ENCODE measurements around the gene NKAIN2. TPM values are rescaled to one million over a fixed set of nuclear protein-coding genes. Genes with fewer than 3 reads are reported as not detected.

The NKAIN2 gene
- total RNA-seq, 1 experiment from 2014 or later: 2.7 TPM

DNA sequence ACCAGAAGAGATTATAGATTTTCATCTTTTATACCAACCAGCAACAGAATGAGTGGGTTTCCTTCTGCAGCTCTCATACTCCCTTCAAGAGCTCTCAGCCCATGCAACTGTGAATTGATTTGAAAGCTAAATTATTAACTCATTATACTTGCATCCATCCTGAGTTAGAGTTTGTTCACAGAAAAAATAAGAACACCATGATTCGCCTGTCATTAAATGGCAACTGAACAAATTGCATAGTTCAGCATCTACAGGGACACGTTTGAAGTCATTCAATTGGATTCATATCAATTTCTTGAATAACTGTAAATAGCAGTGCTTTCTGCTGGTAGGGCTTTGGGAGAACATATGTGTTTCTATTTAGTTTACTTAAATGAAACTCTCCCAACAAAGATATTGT, 65.7 kb downstream of the NKAIN2 start:
- CTCF ChIA-PET: interaction anchor here (1.1 to 1.2 kb wide), 2 partner anchors 11 to 28 kb away, joined by 3 to 4 read pairs; no protein-coding TSS in a partner anchor
- Mint-ChIP-seq H3K27me3 (ENCODE audit: insufficient read depth, unreplicated experiment) (no peaks in the 10 kb centered on the region), H3K4me1 (ENCODE audit: insufficient read depth, unreplicated experiment) (peaks cover 6% of the 10 kb centered on the region), H3K9me3 (ENCODE audit: unreplicated experiment) (no peaks in the 10 kb centered on the region), H3K27ac (ENCODE audit: low read depth, unreplicated experiment) (no peak overlapping the region), H3K4me3 (ENCODE audit: unreplicated experiment) (no peak overlapping the region), H3K36me3 (ENCODE audit: insufficient read depth, unreplicated experiment) (no peaks in the 10 kb centered on the region)
- DNase-seq (ENCODE audit: unreplicated experiment): no peak
- intact Hi-C loops (cut with micrococcal nuclease): no loop called here
- BruUV-seq (replicated peaks): no TSS peak
- TF ChIP-seq, protein P1, sequence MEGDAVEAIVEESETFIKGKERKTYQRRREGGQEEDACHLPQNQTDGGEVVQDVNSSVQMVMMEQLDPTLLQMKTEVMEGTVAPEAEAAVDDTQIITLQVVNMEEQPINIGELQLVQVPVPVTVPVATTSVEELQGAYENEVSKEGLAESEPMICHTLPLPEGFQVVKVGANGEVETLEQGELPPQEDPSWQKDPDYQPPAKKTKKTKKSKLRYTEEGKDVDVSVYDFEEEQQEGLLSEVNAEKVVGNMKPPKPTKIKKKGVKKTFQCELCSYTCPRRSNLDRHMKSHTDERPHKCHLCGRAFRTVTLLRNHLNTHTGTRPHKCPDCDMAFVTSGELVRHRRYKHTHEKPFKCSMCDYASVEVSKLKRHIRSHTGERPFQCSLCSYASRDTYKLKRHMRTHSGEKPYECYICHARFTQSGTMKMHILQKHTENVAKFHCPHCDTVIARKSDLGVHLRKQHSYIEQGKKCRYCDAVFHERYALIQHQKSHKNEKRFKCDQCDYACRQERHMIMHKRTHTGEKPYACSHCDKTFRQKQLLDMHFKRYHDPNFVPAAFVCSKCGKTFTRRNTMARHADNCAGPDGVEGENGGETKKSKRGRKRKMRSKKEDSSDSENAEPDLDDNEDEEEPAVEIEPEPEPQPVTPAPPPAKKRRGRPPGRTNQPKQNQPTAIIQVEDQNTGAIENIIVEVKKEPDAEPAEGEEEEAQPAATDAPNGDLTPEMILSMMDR (IDR thresholded peaks at IDR 0.05; ENCODE audit: unreplicated experiment): no peak
- POLR2A ChIA-PET: no interaction called here

DNA sequence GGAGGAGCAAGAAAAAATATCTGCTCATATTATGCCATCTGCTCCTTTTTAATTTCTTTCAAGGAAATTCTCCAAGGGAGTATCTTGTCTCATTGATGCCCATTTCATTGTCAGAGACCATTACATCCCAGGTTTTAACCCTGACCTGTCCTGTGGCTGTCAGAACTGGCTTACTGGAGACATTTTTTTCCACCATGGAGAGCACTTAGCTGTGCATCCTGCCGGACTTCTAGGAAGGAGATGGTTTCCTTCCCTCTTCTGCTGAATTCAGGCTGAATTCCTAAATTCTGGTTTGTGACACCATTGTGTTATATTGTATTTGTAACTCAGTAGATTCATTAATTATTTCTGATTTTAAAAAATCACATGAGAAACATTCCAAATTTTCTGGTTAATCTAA, 70.3 kb downstream of the NKAIN2 start:
- TF ChIP-seq, protein P1 (IDR thresholded peaks at IDR 0.05; ENCODE audit: unreplicated experiment): no peak
- Mint-ChIP-seq H3K9me3 (ENCODE audit: unreplicated experiment) (no peaks in the 10 kb centered on the region), H3K36me3 (ENCODE audit: insufficient read depth, unreplicated experiment) (no peaks in the 10 kb centered on the region), H3K27me3 (ENCODE audit: insufficient read depth, unreplicated experiment) (no peaks in the 10 kb centered on the region), H3K4me1 (ENCODE audit: insufficient read depth, unreplicated experiment) (peaks cover 6% of the 10 kb centered on the region), H3K4me3 (ENCODE audit: unreplicated experiment) (no peak overlapping the region), H3K27ac (ENCODE audit: low read depth, unreplicated experiment) (no peak overlapping the region)
- BruUV-seq (replicated peaks): no TSS peak
- DNase-seq (ENCODE audit: unreplicated experiment): no peak
- POLR2A ChIA-PET: no interaction called here
- intact Hi-C loops (cut with micrococcal nuclease): no loop called here
- CTCF ChIA-PET: no interaction called here

DNA sequence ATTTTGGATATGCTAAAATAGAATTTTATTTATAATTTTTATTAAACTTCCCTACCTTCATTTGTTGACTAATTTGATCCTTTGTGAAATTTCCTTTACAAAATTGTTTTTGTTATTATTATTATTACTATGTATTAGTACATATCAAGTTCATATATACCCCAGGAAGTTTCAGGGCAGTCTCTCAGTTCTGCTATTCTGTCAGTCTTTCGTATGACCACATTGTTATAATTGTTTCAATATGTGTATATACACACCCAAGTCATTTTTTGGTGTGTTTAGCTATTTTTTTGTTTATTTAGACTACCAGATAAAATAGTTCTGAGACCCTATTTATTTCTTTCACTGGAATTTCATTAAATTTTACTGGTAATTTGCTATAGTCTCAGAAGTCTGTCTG, 72.1 kb downstream of the NKAIN2 start:
- no TSS peak for BruUV-seq (replicated peaks)
- intact Hi-C loops (cut with micrococcal nuclease): no loop called here

DNA sequence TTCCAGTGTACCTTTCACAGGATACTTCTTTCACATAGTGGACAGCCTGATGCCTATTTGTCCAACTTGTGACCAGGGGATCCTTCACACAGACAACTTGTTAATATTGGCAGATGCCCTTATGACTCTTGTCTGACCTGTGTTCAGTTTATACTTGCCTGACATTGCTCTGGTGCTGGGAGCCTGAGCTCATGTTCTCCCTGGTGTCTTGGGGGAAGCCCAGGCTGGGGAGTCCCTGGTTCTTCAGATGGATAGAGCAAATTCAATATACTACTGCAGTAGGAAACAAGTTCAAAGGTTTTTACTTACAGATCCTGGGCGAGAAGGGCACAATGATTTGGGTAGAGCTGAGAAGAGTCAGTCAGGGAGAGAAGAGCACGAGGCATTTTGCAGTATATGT, 76.1 kb downstream of the NKAIN2 start:
- DNase-seq (ENCODE audit: unreplicated experiment): no peak
- intact Hi-C loops (cut with micrococcal nuclease): no loop called here
- Mint-ChIP-seq H3K36me3 (ENCODE audit: insufficient read depth, unreplicated experiment) (no peaks in the 10 kb centered on the region), H3K27me3 (ENCODE audit: insufficient read depth, unreplicated experiment) (no peaks in the 10 kb centered on the region), H3K4me1 (ENCODE audit: insufficient read depth, unreplicated experiment) (no peaks in the 10 kb centered on the region), H3K27ac (ENCODE audit: low read depth, unreplicated experiment) (no peak overlapping the region), H3K9me3 (ENCODE audit: unreplicated experiment) (no peaks in the 10 kb centered on the region), H3K4me3 (ENCODE audit: unreplicated experiment) (no peak overlapping the region)
- POLR2A ChIA-PET: no interaction called here
- no TSS peak for BruUV-seq (replicated peaks)
- CTCF ChIA-PET: no interaction called here
- TF ChIP-seq, protein P1 (IDR thresholded peaks at IDR 0.05; ENCODE audit: unreplicated experiment): no peak

More for the DNA sequence above, 72.1 kb downstream of the NKAIN2 start:
- ChIA-PET CTCF (no interaction called here), POLR2A (no interaction called here)
- TF ChIP-seq, protein P1 (IDR thresholded peaks at IDR 0.05; ENCODE audit: unreplicated experiment): no peak
- H3K27ac Mint-ChIP-seq (ENCODE audit: low read depth, unreplicated experiment): no peak overlapping the region
- H3K4me3 Mint-ChIP-seq (ENCODE audit: unreplicated experiment): no peak overlapping the region
- no peaks in the 10 kb centered on the region for H3K9me3 Mint-ChIP-seq (ENCODE audit: unreplicated experiment)
- H3K36me3 Mint-ChIP-seq (ENCODE audit: insufficient read depth, unreplicated experiment): no peaks in the 10 kb centered on the region
- DNase-seq (ENCODE audit: unreplicated experiment): no peak
- H3K27me3 Mint-ChIP-seq (ENCODE audit: insufficient read depth, unreplicated experiment): no peaks in the 10 kb centered on the region
- H3K4me1 Mint-ChIP-seq (ENCODE audit: insufficient read depth, unreplicated experiment): peaks cover 6% of the 10 kb centered on the region
